HL-60/S4 (cell line): ENCODE data around the gene SMC5.

Source experiments
- in situ Hi-C: fragments of 300-500 bp; cut with MboI; formaldehyde crosslinking; loops from 2 replicates; pipeline ENCODE4 v1.14.3; 2022; ENCODE audit warnings: low sequenced_read_pairs

SMC5 gene

DNA sequence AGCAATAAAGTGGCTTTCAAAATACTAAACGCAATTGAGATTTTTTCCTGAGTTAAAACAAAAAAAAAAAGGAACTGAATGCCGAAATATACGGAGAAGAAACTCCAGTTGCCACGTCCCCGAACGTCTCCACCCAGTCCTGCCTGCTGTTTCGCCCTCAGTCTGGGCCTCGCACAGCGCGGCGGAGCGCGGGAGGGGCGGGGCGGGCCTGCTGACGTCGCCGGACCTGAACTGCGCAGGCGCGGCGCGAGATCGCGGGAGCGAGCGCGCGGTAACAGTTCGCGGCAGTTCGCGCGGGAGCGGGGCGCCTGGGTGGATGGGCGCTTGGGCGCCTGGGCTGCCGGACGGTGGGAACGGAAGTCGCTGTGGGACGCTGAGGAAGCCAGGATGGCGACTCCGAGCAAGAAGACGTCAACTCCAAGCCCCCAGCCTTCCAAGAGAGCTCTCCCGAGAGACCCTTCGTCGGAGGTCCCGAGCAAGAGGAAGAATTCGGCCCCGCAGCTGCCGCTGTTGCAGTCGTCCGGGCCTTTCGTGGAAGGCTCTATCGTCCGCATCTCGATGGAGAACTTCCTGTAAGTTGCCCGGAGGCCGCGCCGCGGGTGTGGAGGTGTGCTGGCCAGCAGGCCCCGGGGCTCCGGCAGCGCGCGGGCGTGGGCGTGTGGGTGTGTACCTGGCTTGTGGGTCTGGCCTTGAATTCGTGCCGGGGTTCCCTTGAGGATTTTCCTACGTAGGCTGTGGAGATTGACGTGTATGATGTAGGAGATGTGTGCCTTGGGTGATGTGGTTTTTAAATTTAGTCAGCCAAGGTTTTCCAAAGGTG lies at the start of gene SMC5:
Gene SMC5 (plus strand): TSS at position 287 of the 820 bp plus-strand sequence. CDS start 101 bp downstream, at position 388.
- in situ Hi-C loops: no loop called here

GRCh38 chr9:70217029-70217428 lies 41.7 kb upstream of the SMC5 start:
- in situ Hi-C loops: no loop called here

DNA sequence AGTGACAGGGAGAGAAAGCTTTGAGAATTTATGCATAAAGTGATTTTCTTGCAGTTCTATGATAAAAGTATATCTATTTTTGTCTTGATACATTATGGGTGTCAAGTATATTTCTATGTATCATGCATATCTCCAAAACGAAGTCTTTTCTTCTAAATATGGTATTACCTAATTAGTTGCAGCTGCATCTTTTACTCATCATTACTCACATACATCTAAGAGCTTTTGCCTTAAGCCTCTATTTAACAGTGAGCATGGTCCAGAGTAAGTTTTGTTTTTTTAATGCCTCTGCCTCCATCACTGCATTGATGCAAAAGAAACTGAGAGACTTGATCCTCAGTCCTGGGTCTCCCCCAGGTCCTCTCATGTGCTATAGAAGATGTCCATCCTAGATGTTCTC lies 40.0 kb upstream of the SMC5 start:
- in situ Hi-C loops: no loop called here

- in situ Hi-C loops: no loop called here
These were observed 38.6 kb upstream of the SMC5 start for GRCh38 chr9:70220216-70220615.

- in situ Hi-C loops: no loop called here
These were observed 36.4 kb upstream of the SMC5 start for GRCh38 chr9:70222354-70222753.

DNA sequence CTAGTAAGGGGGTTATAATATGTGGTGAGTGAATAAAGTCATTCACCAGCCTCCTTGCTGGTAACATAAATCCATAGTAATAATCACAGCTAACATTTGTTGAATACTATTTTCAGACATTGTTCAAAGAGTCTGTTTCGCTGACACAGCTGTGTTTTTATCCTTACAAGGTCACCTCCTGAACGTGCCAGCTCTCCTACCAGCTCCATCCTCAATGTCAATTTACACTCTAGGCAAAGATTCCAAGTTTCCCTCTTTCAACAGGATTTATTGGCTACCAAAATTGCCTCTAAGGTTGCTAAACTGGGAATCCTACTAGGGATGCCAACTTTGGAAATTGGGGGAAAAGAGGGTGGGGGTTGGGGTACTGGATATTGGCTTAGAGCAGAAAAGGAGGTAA lies 30.7 kb upstream of the SMC5 start:
- in situ Hi-C loops: loop anchor here (25.0 kb wide), 1 partner anchor 266 kb away; no protein-coding TSS in a partner anchor

GRCh38 chr9:70228611-70229010 lies 30.2 kb upstream of the SMC5 start:
- in situ Hi-C loops: loop anchor here (25.0 kb wide), 1 partner anchor 266 kb away; no protein-coding TSS in a partner anchor

DNA sequence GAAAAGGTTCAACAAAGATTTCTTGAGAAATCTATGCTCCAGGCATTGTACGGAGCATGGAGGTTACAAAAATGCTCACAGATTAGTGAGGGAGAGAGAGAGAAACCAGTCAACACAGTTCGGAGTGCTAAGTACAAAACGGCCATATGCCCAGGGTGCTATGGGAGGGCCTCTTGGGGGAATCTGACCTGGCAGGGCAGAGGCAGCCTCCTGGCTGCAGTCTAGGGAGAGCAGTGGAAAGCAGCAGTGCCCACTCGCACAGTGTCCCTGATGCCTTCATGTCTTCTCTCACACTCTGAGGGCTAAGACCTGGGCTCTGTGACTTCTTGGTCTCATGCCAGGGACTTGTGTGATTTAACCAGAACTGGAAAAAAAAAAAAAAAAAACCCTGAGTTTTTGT lies 29.8 kb upstream of the SMC5 start:
- in situ Hi-C loops: loop anchor here (25.0 kb wide), 1 partner anchor 267 kb away; no protein-coding TSS in a partner anchor

GRCh38 chr9:70229579-70229978 lies 29.2 kb upstream of the SMC5 start:
- in situ Hi-C loops: loop anchor here (25.0 kb wide), 1 partner anchor 267 kb away; no protein-coding TSS in a partner anchor

GRCh38 chr9:70232476-70232875 lies 26.3 kb upstream of the SMC5 start:
- in situ Hi-C loops: loop anchor here (25.0 kb wide), 1 partner anchor 270 kb away; no protein-coding TSS in a partner anchor

GRCh38 chr9:70234208-70234607 lies 24.6 kb upstream of the SMC5 start:
- in situ Hi-C loops: loop anchor here (25.0 kb wide), 1 partner anchor 272 kb away; no protein-coding TSS in a partner anchor

DNA sequence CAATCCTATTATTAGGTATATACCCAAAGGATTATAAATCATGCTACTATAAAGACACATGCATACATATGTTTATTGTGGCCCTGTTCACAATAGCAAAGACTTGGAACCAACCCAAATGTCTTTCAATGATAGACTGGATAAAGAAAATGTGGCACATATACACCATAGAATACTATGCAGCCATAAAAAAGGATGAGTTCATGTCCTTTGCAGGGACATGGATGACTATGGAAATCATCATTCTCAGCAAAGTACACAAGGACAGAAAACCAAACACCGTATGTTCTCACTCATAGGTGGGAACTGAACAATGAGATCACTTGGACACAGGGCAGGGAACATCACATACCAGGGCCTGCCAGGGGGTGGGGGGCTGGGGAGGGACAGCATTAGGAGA lies 12.8 kb upstream of the SMC5 start:
- in situ Hi-C loops: loop anchor here (25.0 kb wide), 1 partner anchor 284 kb away; no protein-coding TSS in a partner anchor

DNA sequence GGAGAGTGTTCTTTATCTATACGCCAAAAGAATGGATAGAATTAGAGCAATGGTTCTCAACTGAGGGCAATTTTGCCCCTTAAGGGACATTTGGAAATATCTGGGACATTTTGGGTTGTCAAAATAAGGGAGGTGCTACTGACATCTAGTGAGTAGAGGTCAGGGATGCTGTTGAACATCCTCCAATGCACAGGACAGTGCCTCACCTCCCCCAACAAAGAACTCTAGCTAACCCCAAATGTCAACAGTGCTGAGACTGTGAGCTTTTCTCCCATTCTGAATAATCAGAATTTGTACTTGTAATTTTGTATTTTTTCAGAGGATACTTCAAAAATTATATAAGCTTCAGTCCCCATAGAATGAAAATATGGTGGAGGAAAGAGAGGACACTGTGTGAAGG lies 8.6 kb upstream of the SMC5 start:
- in situ Hi-C loops: no loop called here

DNA sequence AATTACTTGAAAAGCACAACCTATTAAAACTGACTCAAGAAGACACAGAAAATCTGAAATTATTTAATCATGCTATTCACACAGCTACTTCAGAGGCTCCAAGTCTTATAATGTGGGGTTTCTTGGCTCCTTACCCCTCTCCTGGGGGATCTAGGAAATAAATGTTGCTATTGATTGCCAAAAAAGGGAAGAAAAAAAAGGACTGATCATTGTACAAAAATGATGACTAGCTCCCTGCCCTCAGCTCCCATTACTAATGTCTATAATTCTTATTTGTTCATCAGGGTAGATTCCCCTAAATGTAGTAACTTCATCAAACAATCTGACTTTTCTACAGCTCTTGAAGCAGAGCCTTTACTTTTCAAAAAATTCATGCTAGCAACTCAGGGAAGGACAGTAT lies 3.3 kb upstream of the SMC5 start:
- in situ Hi-C loops: no loop called here

- in situ Hi-C loops: no loop called here
These were observed 2.6 kb upstream of the SMC5 start for GRCh38 chr9:70256123-70256551.

- in situ Hi-C loops: no loop called here
These were observed 1.3 kb upstream of the SMC5 start for GRCh38 chr9:70257502-70257901.

DNA sequence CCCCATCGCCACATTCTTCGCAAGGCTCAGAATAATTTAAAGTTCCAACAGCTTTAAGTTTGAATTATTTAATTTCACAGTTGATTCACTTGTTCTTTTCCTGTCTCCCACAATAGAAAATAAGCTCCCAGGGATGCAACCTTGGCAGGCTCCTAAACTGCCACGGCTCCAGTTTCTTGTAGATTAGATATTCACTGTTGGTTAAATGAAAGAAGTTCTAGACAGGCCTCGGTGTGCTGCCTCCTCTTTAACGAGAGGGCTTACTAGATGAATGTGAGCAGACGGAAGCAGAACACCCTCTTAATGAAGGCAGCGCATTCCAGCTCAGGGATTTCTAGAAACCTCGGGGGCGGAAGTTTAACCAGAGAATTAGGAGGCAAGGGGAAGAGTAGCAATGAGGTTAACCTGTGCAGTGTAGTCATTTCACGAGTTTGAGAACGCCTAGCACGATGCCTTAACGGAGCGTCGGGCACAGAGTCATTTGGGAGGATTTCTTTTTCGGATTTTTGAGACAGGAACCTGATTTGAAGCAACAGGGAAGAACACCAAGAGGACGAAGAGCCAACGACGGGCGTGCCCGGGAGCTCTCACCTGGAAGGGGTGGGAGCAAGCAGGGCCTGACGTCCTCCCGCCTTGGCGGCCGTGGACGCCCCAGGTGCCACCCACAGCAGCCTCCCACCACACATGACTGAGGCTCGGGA lies 637 bp upstream of the SMC5 start:
- in situ Hi-C loops: no loop called here

DNA sequence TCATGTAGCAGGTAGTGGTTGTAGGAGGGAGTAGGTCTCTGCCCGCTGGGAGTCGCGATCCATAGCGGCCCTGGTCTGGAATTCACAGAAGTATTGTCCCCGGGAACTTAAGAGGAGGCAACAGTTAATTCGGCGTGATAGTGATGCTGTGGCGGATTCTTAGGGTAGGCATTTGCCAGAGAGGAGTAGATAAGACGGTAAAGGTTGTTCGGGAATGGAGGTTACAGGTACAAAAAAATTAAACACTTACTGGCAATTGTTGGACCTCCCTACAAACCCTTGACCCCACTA lies 679 bp downstream of the SMC5 start:
- in situ Hi-C loops: no loop called here

- in situ Hi-C loops: no loop called here
These were observed 1.2 kb downstream of the SMC5 start for GRCh38 chr9:70260007-70260443.

GRCh38 chr9:70260606-70261005 lies 1.8 kb downstream of the SMC5 start:
- in situ Hi-C loops: no loop called here

DNA sequence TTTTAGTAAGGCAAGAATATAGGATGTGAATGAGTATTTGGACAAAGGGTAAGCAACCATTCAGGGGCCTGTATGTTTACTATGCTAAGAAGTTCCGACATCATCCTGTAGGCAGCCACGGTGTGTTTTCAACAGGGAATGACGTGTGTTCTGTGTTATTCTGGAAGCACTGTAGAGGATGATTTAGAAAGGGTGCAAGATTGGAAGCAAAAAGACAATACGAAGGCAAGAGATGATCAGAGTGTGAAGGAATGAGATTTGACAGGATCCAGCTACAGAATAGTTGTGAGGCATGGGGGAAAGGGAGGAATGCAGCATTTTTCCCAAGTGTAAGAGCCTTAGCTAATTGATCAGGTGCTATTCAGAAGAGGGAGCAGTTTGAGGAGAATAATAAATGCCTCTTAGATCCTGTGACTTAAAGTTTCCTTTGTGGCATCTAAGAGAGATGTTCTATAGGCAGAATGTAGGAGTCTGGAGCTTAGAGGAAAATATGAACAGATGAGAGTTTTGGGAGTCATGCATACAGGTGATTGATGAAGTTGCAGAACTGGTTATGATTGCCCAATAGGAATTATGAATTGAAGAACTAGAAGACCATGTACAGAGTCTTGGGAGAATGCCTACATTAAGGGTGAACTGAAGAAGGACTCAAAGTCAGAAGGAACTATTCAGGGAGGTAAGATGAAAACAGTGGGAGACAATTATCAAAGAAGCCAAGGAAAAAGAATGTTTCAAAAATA lies 2.5 kb downstream of the SMC5 start:
- in situ Hi-C loops: no loop called here
